T-helper 2 cell treated with Interferon-gamma antibody and Interleukin-4, amounts not matched to agents 100 ng/mL and 5 ng/mL, for 36 hours (primary cell): ENCODE data around the gene SLC6A6. TPM values are rescaled to one million over a fixed set of nuclear protein-coding genes. Genes with fewer than 3 reads are reported as not detected.

Source experiments
- intact Hi-C: fragments of 100-400 bp; cut with micrococcal nuclease; formaldehyde crosslinking; loops from one replicate; pipeline ENCODE4 v1.15.1; 2023
- total RNA-seq: library from RNA; stranded (reverse); gene quantifications from 2 replicates; pipeline ENCODE4 v1.2.3, GENCODE V29; 2022

Gene SLC6A6
- total RNA-seq, 1 donor from 2014 or later: 41.9 TPM

GRCh38 chr3:14433106-14433505 lies 30.7 kb downstream of the SLC6A6 start:
- intact Hi-C loops: loop anchor here (2.0 to 10.0 kb wide), 3 partner anchors 30 to 536 kb away; partner anchors contain the start of genes LSM3 and XPC

- intact Hi-C loops: loop anchor here (10.0 kb wide), 1 partner anchor 259 kb away; the partner anchor contains the start of genes LSM3 and XPC
These were observed 31.7 kb downstream of the SLC6A6 start for GRCh38 chr3:14434126-14434497.

GRCh38 chr3:14434498-14435151 lies 32.2 kb downstream of the SLC6A6 start:
- intact Hi-C loops: loop anchor here (10.0 kb wide), 1 partner anchor 260 kb away; the partner anchor contains the start of genes LSM3 and XPC

- intact Hi-C loops: loop anchor here (10.0 kb wide), 1 partner anchor 261 kb away; the partner anchor contains the start of genes LSM3 and XPC
These were observed 33.0 kb downstream of the SLC6A6 start for GRCh38 chr3:14435175-14436014.

GRCh38 chr3:14436954-14437281 lies 34.5 kb downstream of the SLC6A6 start:
- intact Hi-C loops: loop anchor here (10.0 kb wide), 1 partner anchor 262 kb away; the partner anchor contains the start of genes LSM3 and XPC

- intact Hi-C loops: loop anchor here (10.0 kb wide), 1 partner anchor 263 kb away; the partner anchor contains the start of genes LSM3 and XPC
These were observed 35.3 kb downstream of the SLC6A6 start for GRCh38 chr3:14437705-14438104.

GRCh38 chr3:14438262-14438661 lies 35.9 kb downstream of the SLC6A6 start:
- intact Hi-C loops: loop anchor here (10.0 kb wide), 1 partner anchor 263 kb away; the partner anchor contains the start of genes LSM3 and XPC

GRCh38 chr3:14438929-14439328 lies 36.5 kb downstream of the SLC6A6 start:
- intact Hi-C loops: loop anchor here (10.0 kb wide), 1 partner anchor 264 kb away; the partner anchor contains the start of genes LSM3 and XPC

GRCh38 chr3:14439501-14440167 lies 37.2 kb downstream of the SLC6A6 start:
- intact Hi-C loops: loop anchor here (10.0 kb wide), 1 partner anchor 265 kb away; the partner anchor contains the start of genes LSM3 and XPC

GRCh38 chr3:14440168-14440518 lies 37.7 kb downstream of the SLC6A6 start:
- intact Hi-C loops: no loop called here

GRCh38 chr3:14440531-14441239 lies 38.3 kb downstream of the SLC6A6 start:
- intact Hi-C loops: no loop called here

GRCh38 chr3:14441240-14441919 lies 39.0 kb downstream of the SLC6A6 start:
- intact Hi-C loops: no loop called here

- intact Hi-C loops: no loop called here
These were observed 39.5 kb downstream of the SLC6A6 start for GRCh38 chr3:14441920-14442300.

- intact Hi-C loops: no loop called here
These were observed 42.0 kb downstream of the SLC6A6 start for GRCh38 chr3:14444380-14444779.

GRCh38 chr3:14445773-14446172 lies 43.4 kb downstream of the SLC6A6 start:
- intact Hi-C loops: no loop called here

- intact Hi-C loops: no loop called here
These were observed 44.7 kb downstream of the SLC6A6 start for GRCh38 chr3:14446988-14447570.

- intact Hi-C loops: no loop called here
These were observed 45.7 kb downstream of the SLC6A6 start for GRCh38 chr3:14448063-14448462.

GRCh38 chr3:14448756-14449727 lies 46.6 kb downstream of the SLC6A6 start:
- intact Hi-C loops: no loop called here

- intact Hi-C loops: no loop called here
These were observed 48.1 kb downstream of the SLC6A6 start for GRCh38 chr3:14450506-14450905.
